AG20443 (cell line): ENCODE data around the gene IMPA2.
"Not testable (repeated sequence)": the region's sequence is repeated elsewhere in the genome, so short reads cannot be mapped to it uniquely, and the experiment has no call there.

Experiments used
- DNase-seq: peaks from one replicate; pipeline ENCODE4 v3.0.0; 2012; ENCODE audit warnings: low spot score, mixed read lengths

IMPA2 gene

GRCh38 chr18:12028040-12028628, 46.8 kb downstream of the IMPA2 start:
- DNase-seq, result no peak

GRCh38 chr18:12028674-12029073, 47.4 kb downstream of the IMPA2 start:
- DNase-seq, result no peak

DNA sequence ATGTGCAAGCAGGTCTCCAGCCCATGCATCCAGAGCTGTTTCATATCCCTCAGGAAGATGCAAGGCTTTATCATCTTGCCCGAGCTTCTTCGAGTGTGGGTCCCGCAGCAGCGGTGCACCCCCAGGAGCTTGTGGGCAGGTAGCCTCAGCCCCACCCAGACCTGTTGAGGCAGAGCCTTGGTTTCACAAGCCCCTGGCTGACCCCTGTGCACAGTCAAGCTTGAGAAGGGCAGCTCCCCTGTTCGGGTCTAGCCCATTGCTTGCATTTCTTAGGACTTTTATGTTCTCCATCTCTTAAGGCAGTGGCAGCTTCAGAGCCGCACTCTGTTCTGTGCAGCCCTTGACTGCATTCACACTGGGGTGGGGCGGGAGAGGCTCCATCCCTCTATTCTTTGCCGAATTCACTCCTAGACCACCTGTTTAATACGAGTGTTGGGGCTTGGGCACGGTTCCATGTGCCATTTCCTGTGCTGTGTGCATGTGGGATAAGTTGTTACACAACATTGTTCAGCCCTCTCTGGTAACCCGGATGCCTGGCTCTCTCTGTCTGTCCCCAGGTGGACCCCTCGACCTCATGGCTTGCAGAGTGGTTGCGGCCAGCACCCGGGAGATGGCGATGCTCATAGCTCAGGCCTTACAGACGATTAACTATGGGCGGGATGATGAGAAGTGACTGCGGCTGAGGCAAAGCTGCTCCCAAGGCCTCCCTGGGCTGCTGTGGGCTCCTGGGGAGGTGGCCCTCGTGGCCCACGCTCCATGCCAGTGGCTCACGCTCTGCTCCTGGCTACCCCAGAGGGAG, 48.7 kb downstream of the IMPA2 start:
- no peak for DNase-seq

GRCh38 chr18:12030670-12031069, 49.4 kb downstream of the IMPA2 start:
- DNase-seq, result no peak

- DNase-seq, result no peak
Measured at GRCh38 chr18:12031181-12031580, 49.9 kb downstream of the IMPA2 start.

DNA sequence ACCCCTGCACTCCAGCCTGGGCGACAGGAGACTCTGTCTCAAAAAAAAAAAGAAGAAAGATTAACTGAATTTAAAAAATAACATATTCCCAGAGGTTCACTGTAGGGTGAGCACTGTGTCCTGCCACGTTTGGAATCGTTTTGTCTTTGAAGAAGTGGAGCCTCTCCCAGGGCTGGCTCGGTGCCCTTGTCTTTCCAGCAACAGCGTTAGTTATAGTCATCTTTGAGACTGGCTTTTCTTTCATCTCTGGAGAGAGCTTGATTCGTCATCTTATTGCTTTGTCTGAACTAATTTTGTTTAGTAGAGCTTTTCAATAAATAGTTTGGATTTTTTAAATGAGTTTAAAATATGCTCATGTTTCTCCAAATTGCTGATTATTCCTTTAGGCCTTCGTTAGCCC, 50.5 kb downstream of the IMPA2 start:
- DNase-seq, result peak; percentile 78

DNA sequence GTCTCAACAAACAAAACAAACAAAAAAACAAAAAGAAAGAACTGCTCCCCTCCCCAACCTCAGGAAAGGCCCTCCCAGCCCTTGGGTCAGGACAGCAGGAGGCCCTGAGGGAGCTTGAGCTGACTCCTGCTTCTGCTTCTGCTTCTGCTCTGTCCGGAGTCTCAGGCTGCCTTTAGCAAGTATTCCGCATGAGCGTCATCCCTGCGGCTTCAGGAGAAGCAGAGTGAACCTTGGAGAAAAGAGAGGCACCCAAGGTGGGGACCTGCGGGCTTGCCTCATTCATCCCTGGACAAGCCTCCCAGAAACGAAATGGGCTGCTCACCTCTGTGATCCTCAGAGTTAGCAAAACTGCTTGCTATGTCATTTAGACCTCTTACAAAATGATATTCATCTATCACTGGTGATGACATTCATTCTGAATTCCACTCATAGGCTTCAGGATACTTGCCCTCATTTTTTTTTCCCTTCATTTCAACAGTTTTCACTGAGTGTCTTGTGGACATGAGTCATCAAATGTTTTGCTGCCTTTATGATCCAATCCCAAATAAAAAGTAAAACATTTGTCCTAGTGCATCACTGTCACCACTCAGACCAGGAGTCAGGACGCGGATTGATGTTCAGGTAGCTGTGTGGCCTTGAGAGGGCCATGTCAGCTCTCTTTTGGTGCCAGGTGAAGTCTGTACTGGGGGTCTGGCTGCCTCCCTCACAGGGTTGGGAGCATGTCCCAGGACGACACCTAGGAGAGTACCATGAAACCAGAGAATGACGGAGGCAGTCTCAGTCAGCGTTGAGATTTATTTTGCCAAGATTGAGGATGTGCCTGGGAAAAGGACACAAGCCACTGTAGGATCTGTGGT, 51.7 kb downstream of the IMPA2 start:
- peak; percentile 60 for DNase-seq

DNA sequence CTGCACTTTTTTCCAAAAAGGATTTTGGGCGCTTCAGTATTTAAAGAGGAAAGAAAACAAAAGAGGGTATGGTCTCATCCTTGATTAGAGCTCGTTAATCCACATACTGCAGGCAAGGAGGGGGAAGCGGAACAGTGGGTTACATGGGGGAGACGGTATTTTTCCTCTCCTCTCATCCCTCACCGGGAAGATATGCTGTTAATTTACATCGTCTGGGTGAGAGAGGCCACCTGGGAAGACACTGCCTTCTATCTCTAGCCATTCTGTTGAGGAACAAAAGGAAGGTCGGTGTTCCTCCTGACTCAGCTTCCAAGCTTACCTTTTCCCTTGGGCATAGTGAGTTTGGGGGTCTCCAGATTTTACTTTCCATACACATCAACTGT, 52.3 kb downstream of the IMPA2 start:
- DNase-seq, result no peak

DNA sequence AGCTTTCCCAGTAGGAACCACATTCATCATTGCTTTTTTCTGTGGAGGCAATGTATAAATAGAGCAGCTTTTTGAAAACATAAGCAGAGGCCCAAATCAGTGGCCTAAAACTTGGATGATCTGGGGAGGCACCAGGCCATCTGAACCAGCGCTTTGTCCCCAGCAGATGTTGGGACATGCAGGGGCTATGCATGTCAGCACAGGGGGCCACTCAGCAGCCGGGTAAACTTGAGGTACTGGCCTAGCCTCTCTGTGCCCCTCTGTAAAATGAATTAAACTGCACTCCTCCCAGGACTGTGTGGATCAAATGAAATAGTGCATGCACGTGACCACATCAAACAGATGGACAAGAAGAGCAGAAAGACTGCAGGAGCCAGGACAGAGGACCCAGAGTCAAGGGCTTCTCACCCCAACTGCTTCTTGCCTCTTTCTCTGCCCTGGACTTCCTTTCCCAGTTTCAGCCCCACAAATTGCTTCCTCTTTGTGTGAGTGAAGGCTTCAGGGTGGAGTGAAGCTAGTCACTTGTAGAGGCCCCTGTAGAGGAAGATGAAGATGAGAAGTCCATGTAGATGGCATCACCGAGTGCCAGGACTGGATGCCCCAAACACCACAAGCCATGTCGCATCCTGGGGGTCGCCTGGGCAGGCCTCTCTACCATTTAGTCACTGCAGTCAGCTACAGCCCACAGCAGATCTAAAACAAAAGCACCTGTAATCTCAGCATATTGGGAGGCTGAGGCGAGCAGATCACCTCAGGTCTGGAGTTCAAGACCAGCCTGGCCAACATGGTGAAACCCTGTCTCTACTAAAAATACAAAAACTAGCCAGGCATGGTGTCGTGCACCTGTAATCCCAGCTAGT, 53.2 kb downstream of the IMPA2 start:
- no peak for DNase-seq

DNA sequence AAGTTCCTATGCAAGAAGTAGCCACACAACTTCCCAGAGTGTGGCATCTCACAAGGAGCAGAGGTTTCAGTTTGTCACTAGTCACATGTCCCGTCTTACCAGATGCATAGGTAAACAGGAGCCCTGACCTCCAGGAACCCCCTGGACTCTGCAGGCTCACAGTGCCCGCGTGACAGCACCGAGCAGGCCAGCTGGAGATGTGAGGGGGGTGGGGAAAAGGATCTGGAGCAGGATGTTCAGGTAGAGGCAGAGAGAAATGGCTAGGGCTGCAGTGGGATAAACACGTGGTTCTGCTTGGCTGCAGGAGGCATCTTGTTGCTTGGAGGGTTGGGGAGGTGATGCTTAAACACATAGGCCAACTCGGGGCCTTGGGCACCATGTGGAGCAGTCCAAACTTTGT, 54.2 kb downstream of the IMPA2 start:
- no peak for DNase-seq

DNA sequence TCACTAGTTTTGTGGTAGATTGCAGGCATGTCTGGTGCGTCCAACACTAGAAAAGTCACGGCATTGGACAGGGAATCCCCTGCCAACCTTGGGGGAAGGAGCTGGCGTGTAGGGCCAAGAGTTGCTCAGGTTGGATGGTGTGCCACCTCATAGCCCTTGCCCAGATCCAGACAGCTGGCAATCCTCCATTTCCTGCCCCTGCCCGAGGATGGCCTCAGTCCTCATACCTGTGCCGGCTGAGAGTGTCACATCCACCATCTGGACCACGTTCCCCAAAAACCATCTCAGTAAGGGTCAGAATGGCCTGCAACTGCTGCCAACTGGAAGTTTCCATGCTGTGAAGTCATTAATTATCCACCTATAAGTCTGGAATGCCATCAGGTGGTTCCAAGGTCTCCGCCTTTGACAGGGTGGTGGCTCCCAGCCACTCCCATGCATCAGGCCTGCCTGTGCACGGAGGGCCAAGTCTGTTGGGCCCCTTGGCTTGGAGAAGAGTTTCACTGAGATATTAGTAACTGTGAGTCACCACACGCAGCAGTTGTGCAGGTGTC, 55.0 kb downstream of the IMPA2 start:
- no peak for DNase-seq

- peak; percentile 42 for DNase-seq
Measured at GRCh38 chr18:12038082-12038638, 56.9 kb downstream of the IMPA2 start.

- DNase-seq, result peak; percentile 90
Measured at GRCh38 chr18:12038639-12039539, 57.6 kb downstream of the IMPA2 start.

DNA sequence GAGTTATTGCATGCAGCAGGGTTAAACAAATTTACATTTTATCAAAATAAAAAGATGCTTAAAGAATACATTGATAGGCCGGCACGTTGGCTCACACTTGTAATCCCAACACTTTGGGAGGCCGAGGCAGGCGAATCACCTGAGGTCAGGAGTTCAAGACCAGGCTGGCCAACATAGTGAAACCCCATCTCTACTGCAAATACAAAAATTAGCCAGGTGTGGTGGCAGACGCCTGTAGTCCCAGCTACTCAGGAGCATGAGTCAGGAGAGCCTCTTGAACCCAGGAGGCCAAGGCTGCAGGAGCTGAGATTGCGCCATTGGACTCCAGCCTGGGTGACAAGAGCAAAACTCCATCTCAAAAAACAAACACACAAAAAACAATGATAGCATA, 58.2 kb downstream of the IMPA2 start:
- DNase-seq, result not testable (repeated sequence)

DNA sequence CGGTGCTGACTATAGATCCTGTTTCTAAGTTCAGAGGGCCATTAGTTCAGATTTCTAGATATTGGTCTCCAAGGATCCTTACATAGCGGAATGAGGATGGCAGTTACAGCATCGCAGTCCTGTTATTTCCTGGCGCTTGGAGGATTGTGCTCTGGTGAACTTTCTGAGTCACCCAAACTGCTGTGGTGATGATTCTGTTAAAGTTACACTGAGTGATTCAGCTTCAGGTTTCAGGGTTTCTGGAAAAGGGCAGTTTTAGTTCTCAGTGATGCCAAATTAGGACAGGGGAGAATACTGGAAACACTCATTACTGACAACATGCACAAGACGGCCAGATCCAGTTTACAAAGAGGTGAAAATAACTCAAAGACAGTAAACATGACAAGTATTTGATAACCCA, 60.3 kb downstream of the IMPA2 start:
- DNase-seq, result peak; percentile 78

DNA sequence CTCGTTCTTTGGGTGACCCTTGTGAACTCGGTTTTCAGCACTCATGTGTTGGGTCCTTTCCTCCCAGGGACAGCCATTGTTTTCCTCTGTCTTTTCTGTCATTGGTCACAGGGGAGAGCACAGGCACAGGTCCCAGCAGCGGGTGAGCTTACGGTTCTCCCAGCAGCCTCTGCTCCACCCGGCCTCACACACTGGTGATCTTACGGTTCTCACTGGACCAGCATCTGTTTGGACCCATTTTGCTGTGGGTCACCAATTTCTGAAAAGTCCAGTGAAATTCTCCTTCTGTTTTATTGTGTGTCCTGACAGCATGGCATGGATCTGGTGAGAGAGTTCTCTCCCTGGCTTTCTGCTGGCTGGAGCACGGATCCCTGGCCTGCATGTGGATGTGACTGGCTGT, 62.5 kb downstream of the IMPA2 start:
- no peak for DNase-seq

DNA sequence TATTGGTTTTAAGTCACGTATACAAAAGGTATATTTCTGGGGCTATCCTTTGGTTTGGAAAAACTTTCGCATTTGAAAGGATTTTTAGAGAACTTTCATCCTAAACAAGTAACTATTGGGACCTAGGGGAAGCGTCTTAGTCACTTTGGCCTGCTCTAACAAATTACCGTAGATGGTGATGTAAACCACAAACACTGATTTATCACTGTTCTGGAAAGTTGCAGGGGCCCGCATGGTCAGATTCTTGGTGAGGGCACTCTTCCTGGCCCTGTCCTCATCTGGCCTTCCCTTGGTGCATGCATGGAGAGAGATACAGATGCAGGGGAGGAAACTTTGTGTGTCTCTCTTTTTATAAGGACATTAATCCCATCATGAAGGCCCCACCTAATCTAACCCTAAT, 63.3 kb downstream of the IMPA2 start:
- DNase-seq, result no peak

- DNase-seq, result no peak
Measured at GRCh38 chr18:12046046-12046750, 64.9 kb downstream of the IMPA2 start.

DNA sequence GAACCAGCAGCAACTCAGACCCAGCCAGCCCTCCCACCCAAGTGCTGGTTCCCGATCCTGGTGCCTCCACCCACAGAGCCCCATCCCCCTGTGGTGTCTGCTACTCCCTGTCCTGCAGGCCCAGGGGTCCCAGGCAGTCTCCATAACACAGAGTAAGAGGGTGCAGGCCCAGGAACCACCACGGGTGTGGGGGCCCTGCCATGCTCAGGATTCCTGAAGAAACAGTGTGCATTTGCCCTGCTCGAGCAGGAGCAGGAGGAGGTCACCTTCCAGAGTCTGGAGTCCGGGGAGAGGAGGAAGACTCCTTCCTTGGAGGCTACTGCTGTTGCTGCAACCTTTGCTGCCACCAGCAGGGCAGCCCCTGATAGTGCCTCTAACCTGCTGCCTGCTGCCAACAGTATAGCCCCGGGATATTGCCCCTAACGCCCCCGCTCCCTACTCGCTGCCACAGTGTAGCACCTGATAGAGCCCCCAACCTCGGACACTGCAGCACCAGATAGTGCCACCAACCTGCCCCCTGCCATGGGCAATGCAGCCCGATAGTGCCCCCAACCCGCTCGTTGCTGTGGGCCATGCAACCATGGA, 65.5 kb downstream of the IMPA2 start:
- no peak for DNase-seq
